Brain microvascular endothelial cell (primary cell): ENCODE data around the gene MT1F.
A peak's percentile ranks its signal among the peaks of the same experiment; 100 is the strongest.
"Not testable (repeated sequence)": the region's sequence is repeated elsewhere in the genome, so short reads cannot be mapped to it uniquely, and the experiment has no call there.

ENCODE experiments used
- DNase-seq: peaks from one replicate; pipeline ENCODE4 v3.0.0-alpha.2; 2020
- H3K27ac ChIP-seq: fragments of 250-450 bp; sonication (Bioruptor Pico); 2 replicates; pipeline ENCODE4 v1.5.1; 2020; ENCODE audit warnings: mild to moderate bottlenecking, moderate library complexity
- H3K27me3 ChIP-seq: fragments of 250-450 bp; sonication (Bioruptor Pico); replicated peaks from 2 replicates; pipeline ENCODE4 v1.5.1; 2020; ENCODE audit warnings: mild to moderate bottlenecking
- H3K36me3 ChIP-seq: fragments of 250-450 bp; sonication (Bioruptor Pico); replicated peaks from 2 replicates; pipeline ENCODE4 v1.5.1; 2020; ENCODE audit warnings: mild to moderate bottlenecking
- H3K4me3 ChIP-seq: 2 replicates; pipeline ENCODE4 v1.5.1; 2011; ENCODE audit warnings: low read depth, mild to moderate bottlenecking, control low read depth, low read length, moderate library complexity
- CTCF ChIP-seq: IDR thresholded peaks from 2 replicates; pipeline ENCODE4 v1.5.1; 2011; ENCODE audit warnings: low read depth, mild to moderate bottlenecking, moderate library complexity, low read length, control low read depth, inconsistent platforms; ENCODE audit errors: missing control alignments
- in situ Hi-C: cut with HindIII; loops from 2 replicates; pipeline ENCODE4 v1.10.0; 2017; ENCODE audit warnings: low sequenced_read_pairs, low pct_ligation_motif_present

MT1F gene

GRCh38 chr16:56617212-56618085, 40.3 kb upstream of the MT1F start:
- Histone ChIP-seq H3K27ac (no peak overlapping the region), H3K27me3 (no peaks in the 10 kb centered on the region), H3K36me3 (no peaks in the 10 kb centered on the region), H3K4me3 (peak overlapping the region; percentile 57)
- DNase-seq, result peak; percentile 52
- no peak for TF ChIP-seq CTCF
- in situ Hi-C loops, result no loop called here

- H3K4me3 ChIP-seq, result peak overlapping the region; percentile 57
- no peak for TF ChIP-seq CTCF
- in situ Hi-C loops, result no loop called here
- H3K27ac ChIP-seq, result no peak overlapping the region
- H3K27me3 ChIP-seq, result no peaks in the 10 kb centered on the region
- DNase-seq, result no peak
- H3K36me3 ChIP-seq, result no peaks in the 10 kb centered on the region
Observed at GRCh38 chr16:56618138-56618537, 39.6 kb upstream of the MT1F start.

- in situ Hi-C loops, result no loop called here
- no peak for DNase-seq
- Histone ChIP-seq H3K36me3 (no peaks in the 10 kb centered on the region), H3K27me3 (no peaks in the 10 kb centered on the region), H3K27ac (no peak overlapping the region), H3K4me3 (no peak overlapping the region)
- TF ChIP-seq CTCF, result no peak
Observed at GRCh38 chr16:56620339-56620897, 37.3 kb upstream of the MT1F start.

- H3K27ac ChIP-seq, DNase-seq, in situ Hi-C loops, H3K4me3 ChIP-seq, H3K36me3 ChIP-seq, H3K27me3 ChIP-seq: not testable (repeated sequence)
Observed at GRCh38 chr16:56621665-56622445, 35.9 kb upstream of the MT1F start.

- DNase-seq, H3K27me3 ChIP-seq, H3K27ac ChIP-seq, in situ Hi-C loops, H3K4me3 ChIP-seq, H3K36me3 ChIP-seq: not testable (repeated sequence)
Observed at GRCh38 chr16:56623184-56623583, 34.6 kb upstream of the MT1F start.

GRCh38 chr16:56623637-56624036, 34.1 kb upstream of the MT1F start:
- Histone ChIP-seq H3K27me3 (no peaks in the 10 kb centered on the region), H3K27ac (no peak overlapping the region), H3K4me3 (no peak overlapping the region), H3K36me3 (no peaks in the 10 kb centered on the region)
- no peak for DNase-seq
- in situ Hi-C loops, result no loop called here
- TF ChIP-seq CTCF, result no peak
